Measurements from ENCODE around the gene IDS.

- peak; percentile 51 to 67 for TF ChIP-seq CTCF (conservative IDR thresholded peaks at IDR 0.05 in 1 of 2, IDR thresholded peaks at IDR 0.05 in 1 of 2; ENCODE audit: low read depth in 1 of 2, low read length in 2 of 2)
- TF ChIP-seq EZH2 (IDR thresholded peaks at IDR 0.05; ENCODE audit: low read length, missing control alignments), result no peak
Measured at GRCh38 chrX:149527705-149528104, 22.6 kb upstream of the IDS start.
